PC-9 (cell line): ENCODE results near the gene BRAF.

Source experiments
- EZH2 ChIP-seq: fragments of 200-600 bp; sonication (generic); IDR thresholded peaks from 2 replicates; pipeline ENCODE4 v1.8.0; 2017; ENCODE audit warnings: antibody characterized with exemption, low read depth
- TF ChIP-seq, protein P1 (sequence below): fragments of 200-600 bp; sonication (generic); conservative IDR thresholded peaks from 2 replicates; pipeline ENCODE4 v1.6.1; 2017; ENCODE audit warnings: mixed run types, antibody characterized with exemption, mild to moderate bottlenecking, moderate library complexity

GRCh38 chr7:140924821-140925421, at the start of gene BRAF:
- TF ChIP-seq, protein P1, sequence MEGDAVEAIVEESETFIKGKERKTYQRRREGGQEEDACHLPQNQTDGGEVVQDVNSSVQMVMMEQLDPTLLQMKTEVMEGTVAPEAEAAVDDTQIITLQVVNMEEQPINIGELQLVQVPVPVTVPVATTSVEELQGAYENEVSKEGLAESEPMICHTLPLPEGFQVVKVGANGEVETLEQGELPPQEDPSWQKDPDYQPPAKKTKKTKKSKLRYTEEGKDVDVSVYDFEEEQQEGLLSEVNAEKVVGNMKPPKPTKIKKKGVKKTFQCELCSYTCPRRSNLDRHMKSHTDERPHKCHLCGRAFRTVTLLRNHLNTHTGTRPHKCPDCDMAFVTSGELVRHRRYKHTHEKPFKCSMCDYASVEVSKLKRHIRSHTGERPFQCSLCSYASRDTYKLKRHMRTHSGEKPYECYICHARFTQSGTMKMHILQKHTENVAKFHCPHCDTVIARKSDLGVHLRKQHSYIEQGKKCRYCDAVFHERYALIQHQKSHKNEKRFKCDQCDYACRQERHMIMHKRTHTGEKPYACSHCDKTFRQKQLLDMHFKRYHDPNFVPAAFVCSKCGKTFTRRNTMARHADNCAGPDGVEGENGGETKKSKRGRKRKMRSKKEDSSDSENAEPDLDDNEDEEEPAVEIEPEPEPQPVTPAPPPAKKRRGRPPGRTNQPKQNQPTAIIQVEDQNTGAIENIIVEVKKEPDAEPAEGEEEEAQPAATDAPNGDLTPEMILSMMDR, result no peak
- no peak for TF ChIP-seq EZH2
